PC-3 (cell line): Measurements from ENCODE around the gene ICAM2.

Source experiments
- CTCF ChIP-seq: fragments of 300-600 bp; sonication (generic); conservative IDR thresholded peaks from 2 replicates; pipeline ENCODE4 v1.5.1; 2017; ENCODE audit warnings: antibody characterized with exemption, low read depth, mild to moderate bottlenecking, low read length
- EZH2 ChIP-seq: fragments of 300-600 bp; sonication (generic); IDR thresholded peaks from one replicate; pipeline ENCODE4 v1.6.1; 2017; ENCODE audit warnings: antibody characterized with exemption, mild to moderate bottlenecking, low read length; ENCODE audit not compliant: unreplicated experiment
- EZH2phosphoT487 ChIP-seq: fragments of 300-600 bp; sonication (generic); IDR thresholded peaks from 2 replicates; pipeline ENCODE4 v1.6.1; 2018; ENCODE audit warnings: mild to moderate bottlenecking, antibody characterized with exemption, low read length, borderline replicate concordance

GRCh38 chr17:63976702-63977101 lies 43.7 kb downstream of the ICAM2 start:
- TF ChIP-seq CTCF (no peak), EZH2phosphoT487 (no peak), EZH2 (no peak)
